CD4-positive, alpha-beta T cell (primary cell): ENCODE results near the gene CTF1. TPM values are rescaled to one million over a fixed set of nuclear protein-coding genes. Genes with fewer than 3 reads are reported as not detected.

Experiments
- ATAC-seq: fragments of 200-7000 bp; cut with Tn5 transposase; one replicate; pipeline ENCODE4 v1.10.0; 2022; ENCODE audit warnings: mild to moderate bottlenecking; ENCODE audit not compliant: poor library complexity
- CTCF ChIA-PET: fragments of 350-600 bp; sonication (Branson Sonifier 250); formaldehyde crosslinking; loops from one replicate; lab custom pipeline; 2021; ENCODE audit warnings: antibody characterized with exemption, inconsistent platforms; lab: Charles Lee
- POLR2A ChIA-PET: fragments of 350-600 bp; sonication (Branson Sonifier 250); formaldehyde crosslinking; loops from one replicate; lab custom pipeline; 2021; ENCODE audit warnings: antibody characterized with exemption, inconsistent platforms; lab: Charles Lee
- DNase-seq, 14 experiments: peaks; one replicate each; pipeline ENCODE4 v3.0.0-alpha.2; 2013 to 2020; ENCODE audit warnings: mixed read lengths in 2 of 14
- H3K27ac ChIP-seq, 2 donors: one replicate each; pipeline versions ENCODE4 v1.5.1 to v1.7.0; 2013; ENCODE audit warnings: low read length in 2 of 2, low read depth in 1 of 2, mild to moderate bottlenecking in 1 of 2
- H3K27me3 ChIP-seq, 2 experiments: 1 replicate in 1 of 2; 2 replicates in 1 of 2; pipeline versions ENCODE4 v1.6.1 to v1.7.0; 2013; ENCODE audit warnings: low read length in 2 of 2, control low read depth in 1 of 2, mild to moderate bottlenecking in 1 of 2, moderate library complexity in 1 of 2; ENCODE audit not compliant: insufficient read depth in 2 of 2, control insufficient read depth in 1 of 2
- H3K36me3 ChIP-seq: one replicate; pipeline ENCODE4 v1.6.1; 2013; ENCODE audit warnings: low read length, control low read depth; ENCODE audit not compliant: insufficient read depth
- H3K4me1 ChIP-seq: one replicate; pipeline ENCODE4 v1.6.1; 2013; ENCODE audit warnings: low read length, control low read depth; ENCODE audit not compliant: insufficient read depth
- H3K4me3 ChIP-seq: one replicate; pipeline ENCODE4 v1.5.1; 2013; ENCODE audit warnings: mild to moderate bottlenecking, low read length, moderate library complexity
- H3K9me3 ChIP-seq, 2 experiments: 1 replicate in 1 of 2; 2 replicates in 1 of 2; pipeline versions ENCODE4 v1.6.1 to v1.7.0; 2013; ENCODE audit warnings: low read length in 2 of 2, mild to moderate bottlenecking in 2 of 2, control low read depth in 1 of 2, moderate library complexity in 1 of 2; ENCODE audit not compliant: control insufficient read depth in 1 of 2, insufficient read depth in 1 of 2
- H3K27ac Mint-ChIP-seq: one replicate; pipeline ENCODE4 v1.8.0; 2020; ENCODE audit warnings: mixed read lengths
- H3K27me3 Mint-ChIP-seq: one replicate; pipeline ENCODE4 v1.8.0; 2021; ENCODE audit warnings: mixed read lengths
- H3K36me3 Mint-ChIP-seq: one replicate; pipeline ENCODE4 v1.8.0; 2021; ENCODE audit warnings: low read depth, mixed read lengths
- H3K4me1 Mint-ChIP-seq: one replicate; pipeline ENCODE4 v1.8.0; 2021; ENCODE audit warnings: low read depth, mixed read lengths
- H3K4me3 Mint-ChIP-seq: one replicate; pipeline ENCODE4 v1.8.0; 2020; ENCODE audit warnings: mild to moderate bottlenecking, mixed read lengths
- H3K9me3 Mint-ChIP-seq: one replicate; pipeline ENCODE4 v1.8.0; 2020; ENCODE audit warnings: mixed read lengths
- intact Hi-C, 2 experiments: fragments of 100-400 bp; cut with DNase I in 1 of 2; cut with micrococcal nuclease in 1 of 2; formaldehyde crosslinking; loops; one replicate each; pipeline versions ENCODE4 v1.15.1 to v1.9.0; 2023 to 2025; cut with DNase I, micrococcal nuclease
- total RNA-seq, 174 experiments: library from RNA in 2 of 174; stranded (reverse) in 2 of 174; gene quantifications; one replicate each; pipeline ENCODE4 v1.2.3 and lab custom pipeline; 2021 to 2026
- TF ChIP-seq, protein P1 (sequence below): fragments of 200-600 bp; IDR thresholded peaks from one replicate; pipeline ENCODE4 v1.8.0; 2022; ENCODE audit warnings: antibody characterized with exemption, mild to moderate bottlenecking

The CTF1 gene
- total RNA-seq, 2 experiments from 2014 or later: 0.20 TPM; not detected in 1

DNA sequence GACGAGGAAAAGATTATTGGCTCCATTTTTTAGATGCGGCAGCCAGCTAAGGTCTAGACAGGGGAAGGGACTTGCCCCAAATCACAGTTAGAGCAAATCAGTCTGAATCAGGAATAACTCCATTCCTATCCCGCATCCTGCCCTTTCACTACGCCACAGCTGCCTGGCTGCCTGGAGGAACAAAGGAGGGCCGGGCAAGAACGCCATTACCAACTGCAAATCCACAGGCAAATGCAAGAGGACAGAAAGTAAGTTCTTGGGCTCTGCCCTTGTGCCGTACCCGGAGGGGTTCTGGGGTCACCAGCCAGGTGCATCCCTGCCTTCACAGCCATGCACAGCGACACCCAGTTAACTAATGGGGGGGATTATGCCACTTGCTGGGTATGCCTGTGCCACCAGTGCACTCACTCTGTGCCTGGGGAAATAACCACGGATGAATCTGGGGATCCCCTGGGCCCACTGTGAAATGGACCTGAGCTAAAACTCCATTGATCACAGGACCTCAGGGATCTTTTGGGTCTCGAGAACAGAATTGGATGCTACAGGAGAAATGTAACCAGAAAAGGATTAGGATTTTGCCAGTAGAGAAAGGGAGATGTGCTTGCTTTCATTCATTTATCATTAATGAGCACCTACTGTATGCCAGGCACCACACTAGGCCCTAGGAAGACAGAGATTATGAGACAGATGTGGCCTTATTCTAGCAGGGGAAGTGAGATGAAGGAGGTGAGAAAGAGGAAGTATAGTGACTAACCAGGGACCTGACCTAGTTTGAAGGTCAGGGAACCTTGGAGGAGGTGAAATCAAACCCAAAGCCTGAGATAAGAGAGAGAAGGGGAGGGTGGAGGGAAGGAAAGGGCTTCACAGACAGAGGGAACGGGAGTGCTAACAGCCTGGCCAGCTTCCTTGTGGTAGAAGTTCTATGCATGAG is 20.3 kb upstream of the CTF1 start:
- Histone ChIP-seq H3K27ac (peak overlapping the region; percentile 88 to 93), H3K4me1 (peaks cover 37% of the 10 kb centered on the region), H3K27me3 (no peaks in the 10 kb centered on the region), H3K4me3 (peak overlapping the region; percentile 98), H3K36me3 (peaks cover 15% of the 10 kb centered on the region), H3K9me3 (no peaks in the 10 kb centered on the region)
- H3K27ac Mint-ChIP-seq: peak overlapping the region; percentile 98
- H3K36me3 Mint-ChIP-seq: peaks cover 48% of the 10 kb centered on the region
- DNase-seq (peak in 7 of 14 experiments; percentile 10 to 71 (median 43)), ATAC-seq (peak; percentile 19)
- ChIA-PET POLR2A (interaction anchor here (0.8 to 4.2 kb wide), 14 partner anchors 10 to 326 kb away, joined by 3 to 93 read pairs (median 8); partner anchors contain the start of genes BCL7C, CTF1, FBXL19 and KAT8), CTCF (interaction anchor here (1.8 to 5.7 kb wide), 3 partner anchors 26 to 32 kb away, joined by 9 to 47 read pairs (median 25); no protein-coding TSS in a partner anchor)
- peaks cover 30% of the 10 kb centered on the region for H3K4me1 Mint-ChIP-seq
- intact Hi-C loops: loop anchor here (1.0 to 2.0 kb wide), 6 partner anchors 18 to 71 kb away; partner anchors contain the start of gene BCL7C (in 2 of the 2)
- H3K4me3 Mint-ChIP-seq: peak overlapping the region; percentile 96
- TF ChIP-seq, protein P1, sequence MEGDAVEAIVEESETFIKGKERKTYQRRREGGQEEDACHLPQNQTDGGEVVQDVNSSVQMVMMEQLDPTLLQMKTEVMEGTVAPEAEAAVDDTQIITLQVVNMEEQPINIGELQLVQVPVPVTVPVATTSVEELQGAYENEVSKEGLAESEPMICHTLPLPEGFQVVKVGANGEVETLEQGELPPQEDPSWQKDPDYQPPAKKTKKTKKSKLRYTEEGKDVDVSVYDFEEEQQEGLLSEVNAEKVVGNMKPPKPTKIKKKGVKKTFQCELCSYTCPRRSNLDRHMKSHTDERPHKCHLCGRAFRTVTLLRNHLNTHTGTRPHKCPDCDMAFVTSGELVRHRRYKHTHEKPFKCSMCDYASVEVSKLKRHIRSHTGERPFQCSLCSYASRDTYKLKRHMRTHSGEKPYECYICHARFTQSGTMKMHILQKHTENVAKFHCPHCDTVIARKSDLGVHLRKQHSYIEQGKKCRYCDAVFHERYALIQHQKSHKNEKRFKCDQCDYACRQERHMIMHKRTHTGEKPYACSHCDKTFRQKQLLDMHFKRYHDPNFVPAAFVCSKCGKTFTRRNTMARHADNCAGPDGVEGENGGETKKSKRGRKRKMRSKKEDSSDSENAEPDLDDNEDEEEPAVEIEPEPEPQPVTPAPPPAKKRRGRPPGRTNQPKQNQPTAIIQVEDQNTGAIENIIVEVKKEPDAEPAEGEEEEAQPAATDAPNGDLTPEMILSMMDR: no peak
- no peaks in the 10 kb centered on the region for H3K9me3 Mint-ChIP-seq
- no peaks in the 10 kb centered on the region for H3K27me3 Mint-ChIP-seq

DNA sequence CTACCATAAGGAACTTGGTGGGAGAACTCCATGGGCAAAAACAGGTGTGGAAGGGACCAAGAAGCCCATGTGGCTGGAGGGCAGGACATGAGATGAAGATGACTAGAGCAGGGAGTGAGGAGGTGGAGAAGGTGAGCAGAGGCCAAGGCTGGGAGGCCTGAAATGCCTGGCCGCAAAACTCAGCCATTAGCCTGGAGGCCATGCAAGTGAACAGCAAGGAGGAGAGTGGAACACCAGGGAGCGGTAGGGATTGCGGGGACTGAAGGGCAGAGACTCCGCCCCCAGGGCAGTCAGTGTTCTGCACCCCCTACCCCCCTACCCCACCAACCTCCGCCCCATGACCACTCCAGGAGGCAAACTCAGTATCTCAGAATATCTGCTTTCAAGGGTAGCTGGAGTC is 19.5 kb upstream of the CTF1 start:
- intact Hi-C loops: loop anchor here in 1 of 2 experiments (1.0 kb wide), 1 partner anchor 25 kb away; no protein-coding TSS in a partner anchor
- CTCF ChIA-PET: interaction anchor here (1.8 to 5.7 kb wide), 2 partner anchors 26 to 32 kb away, joined by 9 to 47 read pairs; no protein-coding TSS in a partner anchor
- Mint-ChIP-seq H3K4me3 (peak overlapping the region; percentile 96), H3K4me1 (peaks cover 32% of the 10 kb centered on the region), H3K36me3 (peaks cover 54% of the 10 kb centered on the region), H3K27me3 (no peaks in the 10 kb centered on the region), H3K9me3 (no peaks in the 10 kb centered on the region), H3K27ac (peak overlapping the region; percentile 98)
- Histone ChIP-seq H3K4me3 (peak overlapping the region; percentile 98), H3K36me3 (peaks cover 17% of the 10 kb centered on the region), H3K27me3 (no peaks in the 10 kb centered on the region), H3K27ac (peak overlapping the region; percentile 88 to 93), H3K4me1 (peaks cover 37% of the 10 kb centered on the region), H3K9me3 (no peaks in the 10 kb centered on the region)
- TF ChIP-seq, protein P1: no peak
- POLR2A ChIA-PET: interaction anchor here (4.2 kb wide), 1 partner anchor 25 kb away, joined by 93 read pairs; no protein-coding TSS in a partner anchor
- ATAC-seq: no peak
- DNase-seq: peak in 1 of 14 experiments; percentile 25

DNA sequence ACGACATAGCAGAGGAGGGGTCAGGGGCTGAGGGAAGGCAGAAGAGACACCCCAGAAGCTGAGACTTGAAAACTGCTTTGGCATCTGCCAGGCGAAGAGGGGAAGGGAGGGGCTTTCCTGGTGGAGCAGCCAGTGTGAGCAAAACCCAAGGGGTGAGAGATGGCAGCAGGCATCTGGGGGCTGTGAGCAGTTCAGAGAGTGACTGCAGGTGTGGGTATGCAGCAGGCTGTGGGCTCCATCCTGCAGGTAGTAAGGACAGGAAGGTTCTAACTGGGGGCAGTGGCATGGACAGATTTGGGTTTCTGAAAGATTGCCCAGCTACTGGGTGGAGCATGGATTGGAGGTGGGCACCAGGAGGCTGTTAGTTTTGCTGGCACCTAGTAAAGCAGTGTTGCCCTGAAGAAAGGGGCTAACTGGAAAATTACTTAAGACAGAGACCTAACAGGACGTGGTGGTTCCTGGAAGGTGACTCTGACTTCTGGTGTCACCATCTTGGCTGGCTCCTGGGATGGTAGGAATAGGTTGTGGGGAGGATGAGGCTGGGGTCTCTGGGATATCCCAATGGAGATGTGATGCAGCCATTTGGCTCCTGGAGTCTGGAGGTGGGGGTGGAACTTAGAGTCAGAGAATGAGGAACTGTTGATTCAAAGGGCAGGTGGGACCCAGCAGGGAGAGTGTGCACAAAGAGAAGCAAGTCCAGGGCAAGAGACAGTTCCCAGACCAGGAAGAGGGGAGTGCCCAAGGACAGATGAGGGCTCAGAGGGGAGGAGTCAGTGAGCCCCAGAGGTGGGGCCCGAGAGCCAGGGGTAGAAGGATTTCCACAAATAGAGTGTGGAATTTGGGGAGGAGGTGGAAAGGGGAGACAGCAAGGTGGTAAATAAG is 13.7 kb upstream of the CTF1 start:
- no peaks in the 10 kb centered on the region for H3K27me3 Mint-ChIP-seq
- no peak overlapping the region for H3K4me3 Mint-ChIP-seq
- Histone ChIP-seq H3K9me3 (no peaks in the 10 kb centered on the region), H3K27me3 (no peaks in the 10 kb centered on the region), H3K27ac (no peak overlapping the region), H3K4me3 (no peak overlapping the region), H3K36me3 (peaks cover 43% of the 10 kb centered on the region), H3K4me1 (peaks cover 18% of the 10 kb centered on the region)
- H3K9me3 Mint-ChIP-seq: no peaks in the 10 kb centered on the region
- CTCF ChIA-PET: interaction anchor here (0.9 to 1.1 kb wide), 2 partner anchors 38 kb away, joined by 3 read pairs; no protein-coding TSS in a partner anchor
- POLR2A ChIA-PET: interaction anchor here (0.6 to 1.3 kb wide), 2 partner anchors 8 to 19 kb away, joined by 3 read pairs; no protein-coding TSS in a partner anchor
- H3K27ac Mint-ChIP-seq: no peak overlapping the region
- peaks cover 15% of the 10 kb centered on the region for H3K4me1 Mint-ChIP-seq
- TF ChIP-seq, protein P1: no peak
- DNase-seq (no peak), ATAC-seq (no peak)
- intact Hi-C loops: no loop called here
- peaks cover 61% of the 10 kb centered on the region for H3K36me3 Mint-ChIP-seq
